Fibroblast of lung (primary cell): ENCODE measurements around the gene LMF1.

Source experiments
- EZH2 ChIP-seq: IDR thresholded peaks from 2 replicates; pipeline ENCODE4 v1.5.1; 2012; ENCODE audit warnings: low read length, control low read depth, mild to moderate bottlenecking; ENCODE audit errors: missing control alignments
- TF ChIP-seq, protein P1 (sequence below), 2 donors: IDR thresholded peaks in 1 of 2; conservative IDR thresholded peaks in 1 of 2; 1 replicate in 1 of 2; 2 replicates in 1 of 2; pipeline ENCODE4 v1.5.1; 2011 to 2012; ENCODE audit warnings: low read length in 2 of 2, control low read depth in 1 of 2, inconsistent platforms in 1 of 2, low read depth in 1 of 2, mild to moderate bottlenecking in 1 of 2

DNA sequence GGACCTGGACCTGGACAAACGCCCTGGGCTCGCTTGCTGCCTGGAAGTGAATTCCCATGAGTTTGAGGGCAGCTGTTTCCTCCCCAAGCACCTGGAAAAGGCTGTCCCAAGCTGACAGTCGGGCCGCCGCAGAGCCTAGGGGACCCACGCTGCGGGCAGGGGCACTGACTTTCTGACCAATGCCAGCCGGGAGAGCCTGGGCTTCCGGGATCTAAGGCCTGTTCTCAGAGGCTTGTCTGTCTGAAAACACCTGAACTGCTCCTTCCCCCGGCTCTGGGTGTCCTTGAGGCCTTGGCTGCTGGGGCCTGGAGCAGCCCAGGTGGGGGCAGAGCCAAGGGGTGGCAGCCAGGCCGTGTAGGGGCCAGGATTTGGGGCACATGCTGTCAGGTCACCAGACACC is 72.6 kb downstream of the LMF1 start:
- TF ChIP-seq, protein P1, sequence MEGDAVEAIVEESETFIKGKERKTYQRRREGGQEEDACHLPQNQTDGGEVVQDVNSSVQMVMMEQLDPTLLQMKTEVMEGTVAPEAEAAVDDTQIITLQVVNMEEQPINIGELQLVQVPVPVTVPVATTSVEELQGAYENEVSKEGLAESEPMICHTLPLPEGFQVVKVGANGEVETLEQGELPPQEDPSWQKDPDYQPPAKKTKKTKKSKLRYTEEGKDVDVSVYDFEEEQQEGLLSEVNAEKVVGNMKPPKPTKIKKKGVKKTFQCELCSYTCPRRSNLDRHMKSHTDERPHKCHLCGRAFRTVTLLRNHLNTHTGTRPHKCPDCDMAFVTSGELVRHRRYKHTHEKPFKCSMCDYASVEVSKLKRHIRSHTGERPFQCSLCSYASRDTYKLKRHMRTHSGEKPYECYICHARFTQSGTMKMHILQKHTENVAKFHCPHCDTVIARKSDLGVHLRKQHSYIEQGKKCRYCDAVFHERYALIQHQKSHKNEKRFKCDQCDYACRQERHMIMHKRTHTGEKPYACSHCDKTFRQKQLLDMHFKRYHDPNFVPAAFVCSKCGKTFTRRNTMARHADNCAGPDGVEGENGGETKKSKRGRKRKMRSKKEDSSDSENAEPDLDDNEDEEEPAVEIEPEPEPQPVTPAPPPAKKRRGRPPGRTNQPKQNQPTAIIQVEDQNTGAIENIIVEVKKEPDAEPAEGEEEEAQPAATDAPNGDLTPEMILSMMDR (conservative IDR thresholded peaks at IDR 0.05 in 1 of 2, IDR thresholded peaks at IDR 0.05 in 1 of 2; ENCODE audit: low read depth in 1 of 2, low read length in 2 of 2) = no peak
- no peak for TF ChIP-seq EZH2
